Suppressor macrophage treated with lipopolysaccharide for 1 hour (primary cell): ENCODE measurements around the gene ZNF2.

Experiments used
- DNase-seq, 3 donors: peaks; one replicate each; pipeline ENCODE4 v3.0.0-alpha.2; 2020 to 2022

Gene ZNF2

DNA sequence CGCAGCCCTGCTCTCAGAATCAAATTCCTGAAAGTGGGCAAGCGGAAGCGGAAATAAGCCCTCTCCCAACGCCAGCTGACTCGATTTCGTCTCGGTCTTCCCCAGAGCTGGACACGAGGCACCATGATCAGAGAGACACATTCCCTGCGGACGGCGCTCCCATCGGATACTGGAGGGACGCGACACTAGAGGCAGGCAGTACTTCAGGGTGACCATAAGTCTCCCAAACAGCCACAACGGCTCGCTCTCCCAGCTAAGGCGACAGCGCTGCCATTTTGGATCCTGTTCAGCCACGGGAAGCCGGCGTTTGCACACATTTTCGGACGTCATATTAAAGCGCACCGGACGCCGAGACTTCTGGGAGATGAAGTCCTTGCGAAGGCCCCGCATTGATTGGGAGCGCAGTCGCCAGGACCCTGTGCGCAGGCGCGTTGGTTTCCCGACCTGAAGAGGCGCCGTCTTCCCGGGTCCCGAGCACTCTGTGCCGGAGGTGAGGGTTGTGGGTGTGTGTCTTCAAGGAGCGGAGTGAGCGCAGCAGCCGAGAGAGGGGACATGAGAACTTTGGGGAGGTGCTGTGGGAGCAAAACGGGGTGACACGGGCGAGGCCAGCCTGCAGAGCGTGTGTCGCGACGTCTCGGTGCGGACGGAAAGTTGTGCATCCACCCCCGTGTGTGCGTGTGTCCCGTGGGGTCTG, at the start of gene ZNF2:
TSS of gene ZNF2 (plus strand) at position 439 of the 694 bp plus-strand sequence. CDS start 10,418 bp downstream, outside the sequence.
- DNase-seq, result peak; percentile 98 to 99 (median 99)

DNA sequence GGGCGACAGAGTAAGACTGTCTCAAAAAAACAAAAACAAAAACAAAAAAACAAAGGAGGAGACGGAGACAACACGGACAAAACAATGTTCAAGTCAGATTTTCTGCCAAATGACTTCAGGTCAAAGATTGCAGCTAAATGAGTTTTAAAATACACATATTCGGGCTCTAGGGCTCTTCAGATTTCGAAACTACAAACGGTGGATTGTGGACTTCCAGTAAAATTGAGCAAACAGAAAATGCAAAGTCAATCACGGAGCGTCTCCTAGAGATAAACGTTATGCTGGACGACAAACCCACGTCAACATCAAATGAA, 44.6 kb upstream of the ZNF2 start:
- peak in 1 of 3 donors; percentile 46 for DNase-seq

DNA sequence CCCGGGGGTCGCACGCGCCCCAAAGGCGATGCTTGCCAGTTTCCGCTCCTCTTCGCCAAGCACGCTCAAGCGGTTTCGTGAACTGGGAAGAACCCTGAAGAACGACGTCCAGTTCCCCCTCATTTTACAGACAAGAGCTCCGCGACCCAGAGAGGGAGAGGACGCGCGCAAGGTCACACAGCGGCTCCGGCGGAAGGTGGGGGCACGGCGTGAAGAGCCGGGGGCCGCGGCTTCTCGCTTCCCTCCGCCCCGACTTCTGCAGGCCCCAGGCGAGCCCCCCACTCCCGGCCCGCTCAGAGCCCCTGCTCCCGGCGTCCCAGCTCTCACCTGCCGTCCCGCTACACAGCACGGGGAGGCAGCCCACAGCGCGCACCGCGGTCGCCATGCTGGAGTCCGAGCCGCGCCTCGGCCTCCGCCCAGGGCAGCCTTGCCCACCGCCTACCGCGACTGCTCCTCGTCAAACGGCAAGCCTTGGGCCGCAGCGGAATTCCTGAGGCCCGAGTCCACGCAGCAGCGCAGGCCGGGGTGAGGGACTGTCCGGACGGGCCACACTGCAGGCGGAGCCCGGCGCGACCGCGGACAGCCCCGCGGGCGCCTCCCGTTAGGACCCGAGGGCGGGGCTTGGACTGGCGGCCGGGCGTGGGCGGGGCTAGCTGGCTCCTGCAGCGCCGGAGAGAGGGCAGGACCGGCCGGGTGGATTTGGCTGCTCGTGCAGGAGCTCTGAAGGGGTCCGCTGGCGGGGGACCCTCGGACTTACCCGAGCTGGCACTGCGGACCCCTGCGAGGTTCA, 44.0 kb upstream of the ZNF2 start, which contains the start of gene MRPS5:
TSS of gene MRPS5 (minus strand) at position 402 of the 790 bp plus-strand sequence. CDS start at position 385, 17 bp downstream.
- peak; percentile 90 to 98 (median 96) for DNase-seq

DNA sequence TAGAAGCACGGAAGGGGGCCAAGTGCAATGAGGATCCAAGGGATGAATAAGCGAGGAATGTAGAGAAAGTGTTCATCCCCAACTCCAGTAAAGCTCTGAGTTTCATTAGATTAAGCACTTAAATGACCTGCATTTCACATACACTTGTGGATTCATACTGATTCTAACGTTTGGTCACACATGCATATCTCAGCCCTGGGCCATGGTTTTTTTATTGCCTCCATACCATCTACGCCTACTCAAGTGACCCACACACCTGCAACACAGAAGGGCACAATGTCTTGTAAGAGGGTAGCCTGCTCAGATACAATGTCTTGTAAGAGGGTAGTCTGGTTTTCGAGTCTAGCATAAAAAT, 43.4 kb upstream of the ZNF2 start:
- DNase-seq, result no peak

DNA sequence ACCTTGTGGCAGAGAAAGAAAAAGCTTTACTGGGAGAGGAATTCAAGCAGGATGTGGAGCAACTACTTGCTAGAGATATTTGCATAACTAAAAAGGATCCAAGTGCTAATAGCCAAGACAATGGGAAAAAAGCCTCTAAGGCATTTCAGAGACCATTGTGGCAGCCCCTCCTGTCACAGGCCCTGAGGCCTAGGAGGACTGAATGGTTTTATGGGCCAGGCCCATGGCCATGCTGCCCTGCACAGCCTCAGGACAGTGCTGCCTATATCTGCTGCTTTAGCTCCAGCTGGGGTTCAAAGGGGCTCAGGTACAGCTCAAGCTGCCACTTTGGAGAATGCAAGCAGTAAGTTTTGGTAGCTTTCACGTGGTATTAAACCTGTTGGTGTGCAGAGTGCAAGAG, 26.9 kb upstream of the ZNF2 start:
- no peak for DNase-seq

DNA sequence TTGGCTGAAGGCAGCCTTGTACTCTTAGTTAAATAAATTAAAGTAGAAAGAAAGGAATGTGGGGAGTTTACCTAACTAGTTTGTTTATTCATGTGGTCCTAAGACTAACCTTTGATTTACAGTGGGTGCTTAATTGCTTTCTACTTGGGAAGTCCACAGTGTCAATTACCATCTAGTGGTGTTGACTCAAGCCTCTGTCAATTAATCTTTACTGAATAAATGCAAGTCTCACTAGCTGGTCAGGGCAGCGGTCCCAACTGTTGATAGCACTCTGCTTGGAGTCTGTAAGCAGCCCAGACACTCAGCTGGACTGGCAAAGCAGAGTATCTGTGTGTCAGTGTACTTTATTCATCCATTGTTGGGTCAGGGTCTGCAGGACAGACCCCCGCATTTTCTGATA, 21.8 kb upstream of the ZNF2 start:
- no peak for DNase-seq

DNA sequence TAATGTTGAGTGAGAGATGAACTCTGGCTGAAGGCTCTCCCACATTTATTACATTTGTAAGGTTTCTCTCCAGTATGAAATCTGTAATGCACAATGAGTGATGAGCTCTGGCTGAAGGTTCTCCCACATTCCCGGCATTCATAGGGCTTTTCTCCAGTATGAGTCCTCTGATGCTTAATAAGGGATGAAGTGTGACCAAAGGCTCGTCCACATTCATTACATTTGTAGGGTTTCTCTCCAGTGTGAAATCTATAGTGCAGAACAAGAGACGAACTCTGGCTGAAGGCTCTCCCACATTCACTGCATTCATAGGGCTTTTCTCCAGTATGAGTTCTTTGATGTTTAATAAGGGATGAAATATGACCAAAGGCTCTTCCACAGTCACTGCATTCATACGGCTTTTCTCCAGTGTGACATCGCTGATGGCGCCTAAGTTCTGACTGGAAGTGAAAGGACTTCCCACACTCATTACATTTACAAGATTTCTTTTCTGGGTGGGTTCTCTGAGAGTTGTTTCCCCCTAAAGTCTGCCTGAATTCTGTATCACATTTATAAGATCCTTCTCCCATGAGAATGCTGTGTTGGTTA, 16.1 kb upstream of the ZNF2 start:
- no peak for DNase-seq

DNA sequence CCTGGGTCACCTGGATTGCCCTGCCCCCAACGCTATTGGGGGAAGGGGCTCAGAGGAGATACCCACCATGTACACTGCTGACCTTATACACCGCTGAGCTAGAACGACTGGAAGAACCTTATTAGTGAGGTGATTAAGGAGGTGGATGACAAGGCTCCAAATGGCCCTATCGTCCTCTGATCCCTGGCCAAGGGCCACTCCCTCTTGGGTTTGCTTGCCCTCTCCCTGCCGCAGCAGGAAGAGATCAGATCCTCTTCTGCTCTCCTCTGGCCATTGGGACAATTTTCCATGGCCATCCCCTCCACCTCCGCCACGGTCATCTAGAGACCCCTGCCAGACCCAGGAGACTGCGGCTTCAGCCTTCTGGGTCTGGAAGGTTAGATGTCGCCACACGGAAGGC, 7.2 kb upstream of the ZNF2 start:
- DNase-seq, result no peak

DNA sequence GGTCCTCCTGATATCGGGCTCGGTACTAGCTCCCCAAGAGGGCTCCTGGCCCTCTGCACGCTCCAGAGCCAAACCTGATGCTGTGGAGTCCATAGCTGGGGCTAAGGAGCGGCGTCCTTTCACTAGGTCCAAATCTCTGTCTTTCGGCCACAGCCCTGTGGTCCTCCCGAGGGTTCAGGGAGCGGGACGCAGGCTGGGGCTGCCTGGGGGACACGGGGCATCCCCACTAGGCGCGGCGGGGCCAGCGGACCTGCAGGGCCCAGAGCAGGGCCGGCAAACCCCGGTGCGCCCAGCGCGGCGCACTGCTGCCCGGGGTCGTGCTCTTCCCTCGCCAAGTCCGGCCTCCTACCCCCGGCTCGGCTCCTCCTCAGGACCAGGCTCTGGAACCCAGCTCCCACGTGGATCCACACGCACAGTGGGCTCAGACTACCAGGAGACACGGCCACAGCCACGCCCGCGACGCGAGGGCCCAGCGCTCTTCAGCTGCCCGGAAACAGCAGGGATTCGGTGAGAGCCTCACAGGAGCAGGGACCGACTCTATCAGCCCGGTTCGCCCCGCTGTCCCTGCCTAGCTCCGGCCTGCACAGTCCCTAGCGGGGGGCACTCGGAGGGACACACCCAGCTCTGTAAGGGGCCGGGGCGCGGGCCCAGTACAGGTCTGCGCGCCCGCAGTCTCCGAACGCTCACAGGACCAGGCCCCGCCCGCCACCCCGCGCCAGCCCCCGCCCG, 6.6 kb upstream of the ZNF2 start:
- DNase-seq, result peak; percentile 22 to 56 (median 27)

DNA sequence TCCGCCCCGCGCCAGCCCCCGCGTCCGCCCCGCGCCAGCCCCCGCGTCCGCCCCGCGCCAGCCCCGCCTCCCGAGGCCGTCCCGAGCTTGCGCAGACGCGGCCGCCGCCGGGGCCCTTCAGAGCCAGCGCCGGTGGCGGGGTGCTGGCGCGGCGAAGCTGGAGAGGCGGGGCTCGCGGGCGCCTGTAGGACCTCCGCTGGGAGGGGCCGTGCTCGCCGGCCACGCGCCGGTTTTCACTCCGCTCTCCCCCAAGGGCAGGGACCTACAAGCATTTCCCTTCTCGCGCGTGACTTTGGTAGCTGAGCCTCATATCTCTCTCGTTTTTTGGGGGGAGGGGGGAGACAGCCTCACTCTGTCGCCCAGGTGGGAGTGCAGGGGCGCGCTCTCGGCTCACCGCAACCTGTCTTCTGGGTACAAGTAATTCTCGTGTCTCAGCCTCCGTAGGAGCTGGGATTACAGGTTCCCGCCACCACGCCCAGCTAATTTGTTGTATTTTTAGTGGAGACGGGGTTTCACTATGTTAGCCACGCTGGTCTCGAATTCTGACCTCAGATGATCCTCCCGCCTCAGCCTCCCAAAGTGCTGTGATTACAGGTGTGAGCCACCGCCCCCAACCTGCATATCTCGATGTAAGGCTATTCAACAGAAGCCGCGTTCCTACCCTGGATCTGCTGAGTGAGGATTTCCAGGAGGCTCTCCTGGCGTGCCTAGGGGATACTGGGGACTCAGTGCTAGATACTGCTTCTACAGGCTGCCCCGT, 5.7 kb upstream of the ZNF2 start, which contains the start of gene ZNF514:
TSS of gene ZNF514 (minus strand) at position 159 of the 760 bp plus-strand sequence. CDS start 6,595 bp downstream, outside the sequence.
- peak; percentile 73 to 91 (median 84) for DNase-seq

DNA sequence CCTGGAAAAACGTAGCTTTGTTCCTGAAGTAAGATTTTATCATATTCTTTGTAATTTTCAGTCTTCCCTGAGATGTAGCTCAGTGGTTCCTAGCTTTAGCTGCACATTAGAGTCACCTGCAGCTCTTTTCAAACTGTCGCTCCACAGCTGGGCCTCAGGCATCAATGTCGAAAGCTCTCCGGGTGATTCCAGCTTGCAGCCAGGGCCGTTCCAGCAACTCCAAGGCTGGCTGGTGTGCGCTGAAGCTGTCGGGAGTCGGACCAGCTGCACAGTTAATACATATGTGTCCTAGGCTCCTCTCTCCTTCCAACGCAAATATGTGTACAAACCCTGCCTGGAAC, 609 bp upstream of the ZNF2 start:
- DNase-seq, result no peak

DNA sequence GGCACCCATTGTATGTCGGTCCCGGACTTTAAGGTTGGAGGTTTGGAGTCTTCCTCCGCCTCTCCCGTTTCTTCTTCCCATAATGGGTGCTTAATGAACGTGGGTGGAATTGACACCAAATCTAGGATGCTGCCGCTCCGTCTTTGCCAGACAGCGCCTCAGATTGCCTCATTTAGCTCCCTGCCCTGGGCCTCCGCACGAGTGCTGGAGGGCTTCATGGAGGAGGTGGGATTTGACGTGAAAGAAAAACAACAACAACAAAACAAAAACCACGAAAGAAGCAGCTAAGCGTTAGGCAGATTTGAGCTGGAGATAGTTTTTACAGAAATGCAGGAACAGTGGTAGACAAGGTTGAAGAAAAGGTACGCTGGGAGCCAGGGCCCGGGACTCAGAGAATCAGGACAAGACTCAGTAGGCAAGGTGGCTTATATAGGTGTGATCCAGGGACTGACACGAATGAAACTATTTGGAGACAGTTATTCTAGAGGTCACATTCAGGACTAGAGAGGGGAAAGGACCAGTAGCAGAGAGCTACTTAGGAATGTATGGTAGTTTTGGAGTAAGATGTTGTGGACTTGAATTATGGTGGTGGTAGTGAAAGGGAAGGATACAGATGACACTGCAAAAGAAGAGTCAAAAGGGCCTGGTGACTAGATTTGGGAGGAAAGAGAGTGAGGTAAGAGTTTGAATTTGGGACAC, 605 bp downstream of the ZNF2 start:
- no peak for DNase-seq

DNA sequence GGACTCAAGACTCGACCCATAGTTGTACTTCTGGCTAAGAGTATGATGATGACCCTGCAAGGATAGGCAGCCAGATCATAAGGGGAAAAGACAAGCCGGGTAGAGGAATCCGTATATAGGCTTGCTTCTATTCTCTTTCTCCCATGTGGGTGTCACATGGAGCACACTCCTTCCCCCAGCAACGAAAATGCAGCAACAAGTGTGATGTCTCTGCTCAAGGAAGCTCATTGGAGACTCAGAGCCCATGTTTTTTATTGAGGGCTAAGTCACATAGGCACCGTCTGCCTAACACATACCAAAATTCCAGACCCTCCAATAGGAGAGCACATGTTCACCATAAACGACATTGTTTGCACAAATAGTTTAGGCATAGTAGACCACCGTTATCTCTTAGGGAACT, 6.3 kb downstream of the ZNF2 start:
- no peak for DNase-seq

DNA sequence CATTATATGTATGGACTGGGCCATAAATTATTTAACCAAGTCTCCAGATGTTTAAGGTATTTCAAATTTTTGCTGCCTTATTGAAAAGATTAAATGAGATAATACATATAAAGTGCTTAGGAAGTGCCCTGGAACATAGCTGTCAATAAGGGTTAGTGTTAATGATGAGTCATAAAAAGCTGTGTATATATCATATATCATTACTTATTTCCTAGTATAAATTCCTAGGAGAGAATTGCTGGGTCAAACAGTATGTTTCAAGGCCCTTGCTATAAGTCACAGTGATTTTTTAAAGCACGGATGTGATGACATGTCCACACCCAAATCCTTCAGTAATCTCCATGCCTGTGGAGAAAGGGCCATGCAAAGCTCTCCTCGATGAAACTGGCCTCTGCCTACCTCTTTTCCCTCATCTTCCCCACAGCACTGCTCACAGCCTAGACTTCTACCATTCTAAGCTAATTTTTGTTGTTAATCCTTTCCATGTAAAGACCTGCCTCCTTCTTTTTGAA, 8.5 kb downstream of the ZNF2 start:
- no peak for DNase-seq

DNA sequence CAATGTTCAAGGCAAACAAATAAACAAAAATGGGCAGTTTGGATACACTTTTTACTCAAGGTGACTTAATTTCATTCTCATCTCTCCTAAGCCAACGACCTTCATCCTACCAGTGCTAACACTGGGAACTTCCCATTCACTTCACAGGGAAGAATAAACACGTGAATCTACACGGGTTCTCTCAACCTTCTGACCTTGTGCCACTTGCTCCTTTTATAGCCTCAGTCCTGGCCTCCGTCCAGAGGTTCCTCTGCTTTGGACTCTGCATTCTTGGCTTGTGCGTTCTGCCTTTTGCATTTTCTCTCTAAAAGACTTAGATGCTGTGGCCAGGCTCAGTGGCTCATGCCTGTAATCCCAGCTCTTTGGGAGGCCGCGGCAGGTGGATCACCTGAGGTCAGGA, 13.8 kb downstream of the ZNF2 start:
- no peak for DNase-seq

DNA sequence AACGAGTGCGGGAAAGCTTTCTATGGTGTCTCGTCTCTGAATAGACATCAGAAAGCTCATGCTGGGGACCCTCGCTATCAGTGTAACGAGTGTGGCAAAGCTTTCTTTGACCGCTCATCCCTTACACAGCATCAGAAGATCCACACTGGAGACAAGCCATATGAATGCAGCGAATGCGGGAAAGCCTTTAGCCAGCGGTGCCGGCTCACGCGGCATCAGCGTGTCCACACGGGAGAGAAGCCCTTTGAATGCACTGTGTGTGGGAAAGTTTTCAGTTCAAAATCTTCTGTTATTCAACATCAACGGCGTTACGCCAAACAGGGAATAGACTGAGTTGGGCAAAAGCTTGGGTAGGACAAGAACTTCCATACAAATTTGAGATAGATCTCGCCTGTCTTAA, 16.2 kb downstream of the ZNF2 start:
- DNase-seq, result no peak

DNA sequence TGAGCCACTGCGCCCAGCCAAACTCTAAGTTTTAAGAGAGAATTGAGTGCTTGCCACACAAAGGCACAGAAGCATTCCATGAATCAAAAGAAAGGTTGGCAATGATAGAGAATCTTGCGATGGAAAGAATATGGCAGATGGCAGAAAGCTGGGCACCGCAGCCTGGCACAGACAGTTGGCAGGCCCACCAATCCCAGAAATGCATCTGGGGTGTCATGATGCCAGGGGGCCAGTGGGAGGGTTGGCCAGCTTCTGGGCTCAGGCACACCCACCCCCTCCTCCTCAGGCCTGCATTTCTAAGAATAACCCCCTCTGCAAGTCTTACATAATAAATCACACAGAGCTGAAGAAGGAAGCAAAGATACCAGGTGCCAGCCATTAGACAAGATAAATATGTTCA, 19.6 kb downstream of the ZNF2 start:
- no peak for DNase-seq

DNA sequence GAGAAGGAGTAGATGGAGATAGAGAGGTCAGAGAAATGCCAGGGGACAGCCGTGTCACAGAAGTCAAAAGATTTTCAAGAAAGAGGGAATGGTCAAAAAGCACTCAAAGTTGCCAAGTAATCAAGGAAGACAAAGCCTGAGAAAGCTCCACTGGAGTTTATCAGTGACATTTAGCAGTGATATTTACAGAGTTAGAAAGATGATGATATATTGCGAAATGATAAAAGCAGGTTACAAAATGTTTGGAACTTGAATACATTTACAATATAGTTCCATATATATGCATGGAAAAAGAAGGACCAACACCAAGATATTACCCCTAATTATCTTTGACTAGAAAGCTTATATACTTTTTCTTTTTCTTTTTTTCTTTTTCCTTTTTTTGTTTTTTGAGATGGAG, 20.4 kb downstream of the ZNF2 start:
- DNase-seq, result no peak

DNA sequence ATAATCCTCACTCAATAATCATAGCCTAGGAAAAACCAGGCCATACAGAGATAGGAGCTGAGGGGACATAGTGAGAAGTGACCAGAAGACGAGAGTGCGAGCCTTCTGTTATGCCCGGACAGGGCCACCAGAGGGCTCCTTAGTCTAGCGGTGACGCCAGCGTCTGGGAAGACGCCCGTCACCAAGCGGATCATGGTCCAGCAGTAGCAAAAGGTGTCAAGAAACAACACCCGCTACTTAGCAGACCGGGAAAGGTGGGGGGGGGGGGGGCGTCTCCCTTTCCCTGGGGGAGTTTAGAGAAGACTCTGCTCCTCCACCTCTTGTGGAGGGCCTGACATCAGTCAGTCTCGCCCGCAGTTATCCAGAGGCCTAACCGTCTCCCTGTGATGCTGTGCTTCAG, 27.3 kb downstream of the ZNF2 start:
- DNase-seq, result peak; percentile 37 to 62 (median 46)

DNA sequence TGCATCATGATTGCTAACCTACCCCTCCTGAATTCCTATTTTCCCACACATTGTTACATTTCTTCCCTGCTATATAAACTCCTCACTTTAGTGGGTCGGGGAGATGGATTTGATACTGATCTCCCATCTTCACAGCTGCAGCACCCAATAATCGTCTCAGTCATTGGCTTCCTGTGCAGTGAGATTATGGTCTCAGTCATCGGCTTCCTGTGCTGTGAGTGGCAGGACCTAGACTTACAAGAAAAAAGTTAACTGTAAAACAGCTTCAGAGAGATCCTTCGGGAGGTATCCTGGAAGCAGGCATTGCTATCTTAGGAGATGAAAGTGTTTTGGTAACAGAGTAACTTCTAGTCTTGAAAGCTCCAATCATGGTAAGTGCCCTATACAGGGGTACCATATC, 38.3 kb downstream of the ZNF2 start:
- no peak for DNase-seq

DNA sequence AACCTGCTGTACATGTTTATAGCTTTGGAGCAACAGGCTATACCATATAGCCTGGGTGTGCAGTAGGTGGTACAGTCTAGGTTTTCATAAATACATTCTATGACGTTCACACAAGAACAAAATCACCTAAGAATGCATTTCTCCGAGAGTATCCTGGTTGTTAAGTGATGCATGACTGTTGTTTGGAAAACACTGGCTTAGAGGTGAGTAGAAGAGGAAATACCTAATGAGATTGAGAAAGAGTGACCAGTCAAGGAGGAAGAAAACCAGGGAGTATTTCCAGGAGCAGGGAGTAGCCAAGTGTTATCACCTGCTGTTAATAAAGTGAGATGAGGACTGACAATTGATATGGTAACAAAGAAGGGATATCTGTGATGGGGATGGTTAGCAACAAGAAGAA, 38.8 kb downstream of the ZNF2 start:
- no peak for DNase-seq

DNA sequence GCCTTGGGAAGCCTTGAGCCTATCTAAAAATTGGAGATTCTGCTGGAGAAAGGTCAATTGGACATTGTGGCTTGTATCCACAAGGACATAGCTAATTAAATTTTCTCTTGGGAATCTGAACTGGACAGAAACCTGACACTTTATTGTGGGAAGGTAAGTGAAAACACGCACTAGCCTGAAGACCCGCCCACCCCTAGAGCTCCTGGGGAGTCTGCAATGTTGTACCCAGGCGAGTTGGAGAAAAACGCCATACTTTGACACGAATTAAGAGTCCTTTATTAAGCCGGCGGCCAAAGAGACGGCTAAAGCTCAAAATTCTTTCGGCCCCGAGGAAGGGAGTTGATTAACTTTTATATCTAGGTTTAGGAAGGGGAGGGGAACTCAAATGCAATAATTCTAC, 40.5 kb downstream of the ZNF2 start:
- no peak for DNase-seq
